A673 (cell line): Measurements from ENCODE around the gene AHRR. TPM values are rescaled to one million over a fixed set of nuclear protein-coding genes. Genes with fewer than 3 reads are reported as not detected.

Experiments used
- BruUV-seq: library from RNA; stranded (reverse); fragments of 400-500 nt; replicated peaks from 2 replicates; lab custom pipeline; 2021; lab: Mats Ljungman, UMichigan
- CTCF ChIA-PET: fragments of 300-600 bp; sonication (Branson Sonifier 250); formaldehyde crosslinking; loops from one replicate; lab custom pipeline; 2022; ENCODE audit warnings: antibody characterized with exemption; lab: Charles Lee
- POLR2A ChIA-PET: fragments of 300-600 bp; sonication (Branson Sonifier 250); formaldehyde crosslinking; loops from one replicate; lab custom pipeline; 2022; ENCODE audit warnings: antibody characterized with exemption; ENCODE audit not compliant: low non-redundant PET; lab: Charles Lee
- DNase-seq: peaks from one replicate; pipeline ENCODE4 v3.0.0-alpha.2; 2015; ENCODE audit warnings: low spot score
- H3K27ac ChIP-seq: fragments of 200-600 bp; sonication (generic); 2 replicates; pipeline ENCODE4 v1.5.1; 2016; ENCODE audit warnings: mixed run types, low read depth, mild to moderate bottlenecking, mixed read lengths, antibody characterized with exemption, low read length; ENCODE audit not compliant: poor library complexity, severe bottlenecking
- H3K27me3 ChIP-seq: fragments of 200-600 bp; sonication (generic); replicated peaks from 2 replicates; pipeline ENCODE4 v1.6.1; 2017; ENCODE audit warnings: mixed run types, low read depth, mild to moderate bottlenecking, mixed read lengths, antibody characterized with exemption, low read length; ENCODE audit not compliant: insufficient read depth, poor library complexity
- H3K36me3 ChIP-seq: fragments of 200-600 bp; sonication (generic); 2 replicates; pipeline ENCODE4 v1.6.1; 2016; ENCODE audit warnings: mixed run types, mild to moderate bottlenecking, mixed read lengths, antibody characterized with exemption, low read length; ENCODE audit not compliant: insufficient read depth, poor library complexity, severe bottlenecking
- H3K4me1 ChIP-seq: fragments of 200-600 bp; sonication (generic); 2 replicates; pipeline ENCODE4 v1.6.1; 2017; ENCODE audit warnings: mixed run types, mild to moderate bottlenecking, mixed read lengths, antibody characterized with exemption, low read length; ENCODE audit not compliant: insufficient read depth, poor library complexity, severe bottlenecking
- H3K4me3 ChIP-seq: fragments of 200-600 bp; sonication (generic); 2 replicates; pipeline ENCODE4 v1.5.1; 2016; ENCODE audit warnings: low read depth, mixed run types, mild to moderate bottlenecking, mixed read lengths, low read length; ENCODE audit not compliant: poor library complexity, severe bottlenecking
- H3K9me3 ChIP-seq: fragments of 200-600 bp; sonication (generic); 2 replicates; pipeline ENCODE4 v1.6.1; 2016; ENCODE audit warnings: mixed run types, low read depth, mild to moderate bottlenecking, mixed read lengths, antibody characterized with exemption, low read length; ENCODE audit not compliant: poor library complexity, severe bottlenecking
- EZH2 ChIP-seq: fragments of 200-600 bp; sonication (generic); IDR thresholded peaks from 2 replicates; pipeline ENCODE4 v1.6.1; 2017; ENCODE audit warnings: borderline replicate concordance, low read depth, mild to moderate bottlenecking, mixed read lengths, antibody characterized with exemption, low read length; ENCODE audit not compliant: poor library complexity, severe bottlenecking
- intact Hi-C: fragments of 100-400 bp; cut with micrococcal nuclease; formaldehyde crosslinking; loops from one replicate; pipeline ENCODE4 v1.10.0; 2022; ENCODE audit not compliant: unreplicated experiment
- total RNA-seq: library from RNA; stranded (reverse); gene quantifications from 2 replicates; pipeline ENCODE4 v1.2.3, GENCODE V29; 2021
- TF ChIP-seq, protein P1 (sequence below): fragments of 300-800, 200-600 bp; sonication (generic); conservative IDR thresholded peaks from 2 replicates; pipeline ENCODE4 v1.5.1; 2017; ENCODE audit warnings: low read depth, mild to moderate bottlenecking, antibody characterized with exemption, low read length, moderate library complexity, mixed read lengths

The AHRR gene
- total RNA-seq, 1 experiment from 2014 or later, result 2.2 TPM

DNA sequence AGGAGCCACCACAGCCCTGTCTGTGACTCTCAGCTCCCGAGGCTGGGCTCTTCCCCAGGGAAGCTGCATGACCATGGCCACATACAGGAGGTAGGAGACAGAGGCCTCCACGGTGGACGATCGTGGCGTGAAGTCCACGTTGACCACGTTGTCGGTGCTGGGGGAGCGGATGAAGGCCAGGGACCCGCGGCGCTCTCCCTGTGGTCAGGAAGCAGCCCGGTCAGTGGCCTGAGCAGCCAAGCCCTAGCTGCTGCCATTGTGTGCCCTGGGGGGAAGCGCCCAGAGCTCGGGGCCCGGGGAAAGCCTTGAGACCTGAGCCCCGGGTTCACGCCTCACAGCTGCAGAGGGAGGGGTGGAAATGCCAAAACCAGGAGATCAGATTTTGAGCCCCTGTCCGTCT is 155.7 kb downstream of the AHRR start:
- no TSS peak for BruUV-seq
- Histone ChIP-seq H3K27me3 (peaks cover 47% of the 10 kb centered on the region), H3K27ac (no peak overlapping the region), H3K9me3 (no peaks in the 10 kb centered on the region), H3K4me3 (no peak overlapping the region), H3K36me3 (no peaks in the 10 kb centered on the region), H3K4me1 (peaks cover 5% of the 10 kb centered on the region)
- CTCF ChIA-PET, result no interaction called here
- TF ChIP-seq, protein P1, sequence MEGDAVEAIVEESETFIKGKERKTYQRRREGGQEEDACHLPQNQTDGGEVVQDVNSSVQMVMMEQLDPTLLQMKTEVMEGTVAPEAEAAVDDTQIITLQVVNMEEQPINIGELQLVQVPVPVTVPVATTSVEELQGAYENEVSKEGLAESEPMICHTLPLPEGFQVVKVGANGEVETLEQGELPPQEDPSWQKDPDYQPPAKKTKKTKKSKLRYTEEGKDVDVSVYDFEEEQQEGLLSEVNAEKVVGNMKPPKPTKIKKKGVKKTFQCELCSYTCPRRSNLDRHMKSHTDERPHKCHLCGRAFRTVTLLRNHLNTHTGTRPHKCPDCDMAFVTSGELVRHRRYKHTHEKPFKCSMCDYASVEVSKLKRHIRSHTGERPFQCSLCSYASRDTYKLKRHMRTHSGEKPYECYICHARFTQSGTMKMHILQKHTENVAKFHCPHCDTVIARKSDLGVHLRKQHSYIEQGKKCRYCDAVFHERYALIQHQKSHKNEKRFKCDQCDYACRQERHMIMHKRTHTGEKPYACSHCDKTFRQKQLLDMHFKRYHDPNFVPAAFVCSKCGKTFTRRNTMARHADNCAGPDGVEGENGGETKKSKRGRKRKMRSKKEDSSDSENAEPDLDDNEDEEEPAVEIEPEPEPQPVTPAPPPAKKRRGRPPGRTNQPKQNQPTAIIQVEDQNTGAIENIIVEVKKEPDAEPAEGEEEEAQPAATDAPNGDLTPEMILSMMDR, result no peak
- no peak for TF ChIP-seq EZH2
- no peak for DNase-seq
- POLR2A ChIA-PET, result no interaction called here
- intact Hi-C loops, result no loop called here

DNA sequence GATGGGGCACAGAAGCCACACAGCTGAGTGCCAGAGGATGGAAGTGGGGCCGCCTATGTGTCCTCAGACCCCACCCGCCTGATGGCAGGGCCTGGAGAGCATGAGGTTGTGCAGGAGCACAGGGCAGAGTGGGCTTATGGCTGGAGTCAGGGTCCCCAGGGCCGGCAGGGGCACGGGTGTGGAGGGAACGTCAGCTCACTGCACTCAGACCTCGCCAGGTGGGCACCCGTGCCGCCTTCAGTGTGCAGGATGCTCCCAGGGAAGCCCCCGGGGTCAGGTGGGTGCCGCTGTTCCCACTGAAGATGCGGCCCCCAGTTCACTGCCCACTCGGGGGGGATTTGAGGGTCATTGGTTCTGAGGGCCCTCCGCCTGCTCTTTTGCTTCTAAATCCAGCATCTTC is 156.4 kb downstream of the AHRR start:
- Histone ChIP-seq H3K27ac (no peak overlapping the region), H3K27me3 (peaks cover 47% of the 10 kb centered on the region), H3K4me1 (no peaks in the 10 kb centered on the region), H3K9me3 (no peaks in the 10 kb centered on the region), H3K4me3 (no peak overlapping the region), H3K36me3 (no peaks in the 10 kb centered on the region)
- POLR2A ChIA-PET, result no interaction called here
- CTCF ChIA-PET, result no interaction called here
- no peak for DNase-seq
- intact Hi-C loops, result no loop called here
- TF ChIP-seq EZH2, result no peak
- TF ChIP-seq, protein P1, result no peak
- no TSS peak for BruUV-seq

DNA sequence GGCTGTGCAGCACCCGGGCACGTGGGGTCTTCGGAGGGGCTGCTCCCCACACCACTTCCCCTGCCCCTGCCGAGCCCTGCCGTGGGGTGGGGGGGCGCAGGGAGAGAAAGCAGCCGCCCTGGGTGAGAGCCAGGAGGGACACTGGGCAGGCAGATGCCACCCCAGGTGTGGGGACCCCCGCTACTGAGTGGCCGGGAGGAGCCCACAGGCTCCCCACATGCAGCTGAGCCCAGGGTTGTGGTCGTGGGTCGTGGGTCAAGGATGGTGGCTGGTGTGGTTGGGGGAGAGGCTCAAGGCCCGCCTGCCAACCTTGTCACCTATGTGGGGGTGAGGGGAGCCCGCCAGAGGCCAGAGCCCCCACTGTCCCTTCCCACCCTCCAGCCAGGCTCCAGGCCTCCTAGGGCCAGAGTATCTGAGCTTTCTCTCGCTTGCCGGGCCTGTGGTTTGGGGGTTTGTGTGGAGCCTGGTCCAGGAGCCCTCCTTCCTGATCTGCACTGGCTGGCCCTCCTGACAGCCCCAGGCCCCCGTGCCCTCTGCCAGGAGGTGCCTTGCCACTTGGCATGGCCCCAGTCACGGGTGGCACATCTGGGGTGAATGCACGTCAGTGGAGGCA is 157.0 kb downstream of the AHRR start:
- no peak for DNase-seq
- Histone ChIP-seq H3K4me3 (no peak overlapping the region), H3K27ac (no peak overlapping the region), H3K9me3 (no peaks in the 10 kb centered on the region), H3K4me1 (no peaks in the 10 kb centered on the region), H3K27me3 (peaks cover 47% of the 10 kb centered on the region), H3K36me3 (no peaks in the 10 kb centered on the region)
- ChIA-PET POLR2A (no interaction called here), CTCF (no interaction called here)
- BruUV-seq, result no TSS peak
- TF ChIP-seq, protein P1, result no peak
- TF ChIP-seq EZH2, result no peak
- intact Hi-C loops, result no loop called here
